Suprapubic skin (tissue), 3 donors: ENCODE data around the gene RPS6KA2.

ENCODE experiments used
- POLR2A ChIP-seq, 2 donors: fragments of 450-650 bp; IDR thresholded peaks; one replicate each; pipeline ENCODE4 v1.6.1; 2017; ENCODE audit warnings: antibody characterized with exemption in 2 of 2, mild to moderate bottlenecking in 2 of 2, moderate library complexity in 2 of 2
- TF ChIP-seq, protein P1 (sequence below), 2 donors: fragments of 200-600 bp in 1 of 2; fragments of 450-650 bp in 1 of 2; sonication (generic) in 1 of 2; IDR thresholded peaks; one replicate each; pipeline ENCODE4 v1.5.1; 2016 to 2019; ENCODE audit warnings: antibody characterized with exemption in 2 of 2, mild to moderate bottlenecking in 1 of 2, moderate library complexity in 1 of 2

DNA sequence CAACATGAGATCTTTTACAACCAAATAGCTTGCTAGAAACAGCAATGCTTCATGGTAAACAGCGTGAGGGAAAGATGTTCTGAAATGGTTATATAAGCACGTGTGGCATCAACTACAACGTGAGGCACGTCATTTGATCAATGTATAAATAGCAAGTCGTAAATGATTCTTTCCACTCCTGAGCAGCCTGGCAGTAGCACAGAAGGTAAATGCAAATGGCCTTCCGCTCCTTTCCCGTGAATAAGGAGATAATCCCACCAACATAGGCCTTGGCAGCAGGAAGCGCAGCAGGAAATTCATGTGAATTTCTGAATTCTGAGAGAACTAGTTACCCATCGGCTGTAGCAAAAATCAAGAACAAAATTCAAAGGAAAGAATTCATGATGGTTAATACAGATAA lies 17.0 kb downstream of the RPS6KA2 start:
- TF ChIP-seq, protein P1, sequence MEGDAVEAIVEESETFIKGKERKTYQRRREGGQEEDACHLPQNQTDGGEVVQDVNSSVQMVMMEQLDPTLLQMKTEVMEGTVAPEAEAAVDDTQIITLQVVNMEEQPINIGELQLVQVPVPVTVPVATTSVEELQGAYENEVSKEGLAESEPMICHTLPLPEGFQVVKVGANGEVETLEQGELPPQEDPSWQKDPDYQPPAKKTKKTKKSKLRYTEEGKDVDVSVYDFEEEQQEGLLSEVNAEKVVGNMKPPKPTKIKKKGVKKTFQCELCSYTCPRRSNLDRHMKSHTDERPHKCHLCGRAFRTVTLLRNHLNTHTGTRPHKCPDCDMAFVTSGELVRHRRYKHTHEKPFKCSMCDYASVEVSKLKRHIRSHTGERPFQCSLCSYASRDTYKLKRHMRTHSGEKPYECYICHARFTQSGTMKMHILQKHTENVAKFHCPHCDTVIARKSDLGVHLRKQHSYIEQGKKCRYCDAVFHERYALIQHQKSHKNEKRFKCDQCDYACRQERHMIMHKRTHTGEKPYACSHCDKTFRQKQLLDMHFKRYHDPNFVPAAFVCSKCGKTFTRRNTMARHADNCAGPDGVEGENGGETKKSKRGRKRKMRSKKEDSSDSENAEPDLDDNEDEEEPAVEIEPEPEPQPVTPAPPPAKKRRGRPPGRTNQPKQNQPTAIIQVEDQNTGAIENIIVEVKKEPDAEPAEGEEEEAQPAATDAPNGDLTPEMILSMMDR (IDR thresholded peaks at IDR 0.05) = no peak
- TF ChIP-seq POLR2A (IDR thresholded peaks at IDR 0.05) = no peak
